WTC11 (cell line): ENCODE measurements around the gene TYRO3. TPM values are rescaled to one million over a fixed set of nuclear protein-coding genes. Genes with fewer than 3 reads are reported as not detected.

Experiments
- ATAC-seq: fragments of 200-7000 bp; cut with Tn5 transposase; 2 replicates; pipeline ENCODE4 v1.10.0; 2021; ENCODE audit warnings: mild to moderate bottlenecking, moderate library complexity
- CTCF ChIA-PET: fragments of 300-600 bp; sonication (Branson Sonifier 250); formaldehyde crosslinking; loops from one replicate; lab custom pipeline; 2021; ENCODE audit warnings: antibody characterized with exemption; lab: Charles Lee
- POLR2A ChIA-PET: fragments of 350-600 bp; sonication (Branson Sonifier 250); formaldehyde crosslinking; loops from one replicate; lab custom pipeline; 2021; ENCODE audit warnings: antibody characterized with exemption; lab: Charles Lee
- DNase-seq: peaks from one replicate; pipeline ENCODE4 v3.0.0; 2021; ENCODE audit warnings: low spot score
- H3K27ac Mint-ChIP-seq: 2 replicates; pipeline ENCODE4 v1.8.0; 2021; ENCODE audit warnings: mixed read lengths
- H3K27me3 Mint-ChIP-seq: 2 replicates; pipeline ENCODE4 v1.8.0; 2021; ENCODE audit warnings: low read depth, mild to moderate bottlenecking, moderate library complexity, mixed read lengths
- H3K36me3 Mint-ChIP-seq: 2 replicates; pipeline ENCODE4 v1.8.0; 2021; ENCODE audit warnings: mixed read lengths
- H3K4me1 Mint-ChIP-seq: 2 replicates; pipeline ENCODE4 v1.8.0; 2022; ENCODE audit warnings: mixed read lengths
- H3K4me3 Mint-ChIP-seq: 2 replicates; pipeline ENCODE4 v1.8.0; 2021; ENCODE audit warnings: mild to moderate bottlenecking, moderate library complexity, mixed read lengths
- H3K9me3 Mint-ChIP-seq: 2 replicates; pipeline ENCODE4 v1.8.0; 2021; ENCODE audit warnings: mixed read lengths
- ARID4B ChIP-seq: sonication (generic); formaldehyde crosslinking; IDR thresholded peaks from 2 replicates; pipeline ENCODE4 v1.8.0; 2023; ENCODE audit warnings: missing genetic modification reagents, mild to moderate bottlenecking, borderline replicate concordance
- CREB1 ChIP-seq: sonication (generic); formaldehyde crosslinking; IDR thresholded peaks from 2 replicates; pipeline ENCODE4 v1.8.0; 2023; ENCODE audit warnings: mild to moderate bottlenecking, missing genetic modification reagents
- E2F4 ChIP-seq: sonication (generic); formaldehyde crosslinking; IDR thresholded peaks from 2 replicates; pipeline ENCODE4 v1.8.1; 2022; ENCODE audit warnings: low read depth, mild to moderate bottlenecking, moderate library complexity, missing genetic modification reagents, borderline replicate concordance
- FOXP1 ChIP-seq: sonication (generic); formaldehyde crosslinking; IDR thresholded peaks from 2 replicates; pipeline ENCODE4 v1.8.0; 2022; ENCODE audit warnings: missing genetic modification reagents, mild to moderate bottlenecking, moderate library complexity, borderline replicate concordance
- KAT7 ChIP-seq: sonication (generic); formaldehyde crosslinking; IDR thresholded peaks from 2 replicates; pipeline ENCODE4 v1.8.1; 2023; ENCODE audit warnings: missing genetic modification reagents, mild to moderate bottlenecking, borderline replicate concordance
- MXD4 ChIP-seq: fragments of 250-450 bp; sonication (Bioruptor Pico); IDR thresholded peaks from 2 replicates; pipeline ENCODE4 v1.8.0; 2021; ENCODE audit warnings: mild to moderate bottlenecking, moderate library complexity, borderline replicate concordance
- NFATC4 ChIP-seq: fragments of 250-450 bp; sonication (Bioruptor Pico); IDR thresholded peaks from 2 replicates; pipeline ENCODE4 v1.9.0; 2021; ENCODE audit warnings: mild to moderate bottlenecking
- NFE2L1 ChIP-seq: sonication (generic); formaldehyde crosslinking; IDR thresholded peaks from 2 replicates; pipeline ENCODE4 v1.8.1; 2023; ENCODE audit warnings: missing genetic modification reagents
- OVOL2 ChIP-seq: fragments of 250-450 bp; sonication (Bioruptor Pico); IDR thresholded peaks from 2 replicates; pipeline ENCODE4 v1.9.0; 2021; ENCODE audit warnings: mild to moderate bottlenecking, borderline replicate concordance
- SP1 ChIP-seq: sonication (generic); formaldehyde crosslinking; conservative IDR thresholded peaks from 2 replicates; pipeline ENCODE4 v1.8.1; 2022; ENCODE audit warnings: missing genetic modification reagents
- STAT6 ChIP-seq: sonication (generic); formaldehyde crosslinking; conservative IDR thresholded peaks from 2 replicates; pipeline ENCODE4 v1.8.1; 2023; ENCODE audit warnings: mild to moderate bottlenecking, low read depth, missing genetic modification reagents, moderate library complexity
- TP53 ChIP-seq: sonication (generic); formaldehyde crosslinking; IDR thresholded peaks from 2 replicates; pipeline ENCODE4 v1.8.1; 2023; ENCODE audit warnings: mild to moderate bottlenecking, missing genetic modification reagents
- ZBTB21 ChIP-seq: sonication (generic); formaldehyde crosslinking; IDR thresholded peaks from 2 replicates; pipeline ENCODE4 v1.8.1; 2023; ENCODE audit warnings: mild to moderate bottlenecking, missing genetic modification reagents, borderline replicate concordance
- ZNF138 ChIP-seq: sonication (generic); formaldehyde crosslinking; conservative IDR thresholded peaks from 2 replicates; pipeline ENCODE4 v1.8.1; 2022; ENCODE audit warnings: mild to moderate bottlenecking, moderate library complexity, missing genetic modification reagents
- ZNF219 ChIP-seq: sonication (generic); formaldehyde crosslinking; IDR thresholded peaks from 2 replicates; pipeline ENCODE4 v1.8.0; 2023; ENCODE audit warnings: missing genetic modification reagents, mild to moderate bottlenecking, borderline replicate concordance
- ZNF281 ChIP-seq: sonication (generic); formaldehyde crosslinking; IDR thresholded peaks from 2 replicates; pipeline ENCODE4 v1.8.0; 2023; ENCODE audit warnings: mild to moderate bottlenecking, missing genetic modification reagents
- ZNF317 ChIP-seq: sonication (generic); formaldehyde crosslinking; IDR thresholded peaks from 2 replicates; pipeline ENCODE4 v1.8.1; 2023; ENCODE audit warnings: low read depth, mild to moderate bottlenecking, moderate library complexity, missing genetic modification reagents, borderline replicate concordance
- total RNA-seq: library from RNA; stranded (reverse); gene quantifications from 3 replicates; pipeline ENCODE4 v1.2.3, GENCODE V29; 2021
- TF ChIP-seq, protein P1 (sequence below): sonication (generic); formaldehyde crosslinking; IDR thresholded peaks from 2 replicates; pipeline ENCODE4 v1.8.0; 2022; ENCODE audit warnings: mild to moderate bottlenecking, missing genetic modification reagents
- TF ChIP-seq, protein P2 (sequence below): fragments of 200-600 bp; IDR thresholded peaks from 2 replicates; pipeline ENCODE4 v1.8.0; 2022; ENCODE audit warnings: antibody characterized with exemption
- TF ChIP-seq, protein P3 (sequence below): sonication (generic); formaldehyde crosslinking; IDR thresholded peaks from 2 replicates; pipeline ENCODE4 v1.8.1; 2022; ENCODE audit warnings: mild to moderate bottlenecking, moderate library complexity, missing genetic modification reagents

The TYRO3 gene
- total RNA-seq, 1 experiment from 2014 or later = 87.9 TPM

- DNase-seq = no peak
- CTCF ChIA-PET = interaction anchor here (1.2 to 3.3 kb wide), 2 partner anchors 26 to 45 kb away, joined by 3 to 38 read pairs; no protein-coding TSS in a partner anchor
- ATAC-seq = no peak; the same call in 1 of the 2 replicates
- peaks cover 61% of the 10 kb centered on the region for H3K4me1 Mint-ChIP-seq
- H3K27me3 Mint-ChIP-seq = no peaks in the 10 kb centered on the region; the same call in 1 of the 2 replicates
- H3K4me3 Mint-ChIP-seq = peak overlapping the region; percentile 81
- peaks cover 4% of the 10 kb centered on the region; the same call in 1 of the 2 replicates for H3K36me3 Mint-ChIP-seq
- no peaks in the 10 kb centered on the region for H3K9me3 Mint-ChIP-seq
- no peak overlapping the region for H3K27ac Mint-ChIP-seq
- POLR2A ChIA-PET = interaction anchor here (1.0 to 2.6 kb wide), 3 partner anchors 9 to 26 kb away, joined by 3 to 20 read pairs (median 4); no protein-coding TSS in a partner anchor
- TF ChIP-seq ZNF281 (CRISPR knock-in tag) = no peak
- TF ChIP-seq, protein P1, sequence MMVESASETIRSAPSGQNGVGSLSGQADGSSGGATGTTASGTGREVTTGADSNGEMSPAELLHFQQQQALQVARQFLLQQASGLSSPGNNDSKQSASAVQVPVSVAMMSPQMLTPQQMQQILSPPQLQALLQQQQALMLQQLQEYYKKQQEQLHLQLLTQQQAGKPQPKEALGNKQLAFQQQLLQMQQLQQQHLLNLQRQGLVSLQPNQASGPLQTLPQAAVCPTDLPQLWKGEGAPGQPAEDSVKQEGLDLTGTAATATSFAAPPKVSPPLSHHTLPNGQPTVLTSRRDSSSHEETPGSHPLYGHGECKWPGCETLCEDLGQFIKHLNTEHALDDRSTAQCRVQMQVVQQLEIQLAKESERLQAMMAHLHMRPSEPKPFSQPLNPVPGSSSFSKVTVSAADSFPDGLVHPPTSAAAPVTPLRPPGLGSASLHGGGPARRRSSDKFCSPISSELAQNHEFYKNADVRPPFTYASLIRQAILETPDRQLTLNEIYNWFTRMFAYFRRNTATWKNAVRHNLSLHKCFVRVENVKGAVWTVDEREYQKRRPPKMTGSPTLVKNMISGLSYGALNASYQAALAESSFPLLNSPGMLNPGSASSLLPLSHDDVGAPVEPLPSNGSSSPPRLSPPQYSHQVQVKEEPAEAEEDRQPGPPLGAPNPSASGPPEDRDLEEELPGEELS (CRISPR knock-in tag) = no peak
- peak; percentile 57; the same call in 1 of the 2 replicates for TF ChIP-seq FOXP1
- 0 out of 2 replicates have a peak, but pooled peaks have one; percentile 48 for TF ChIP-seq TP53 (CRISPR knock-in tag)
- no peak for TF ChIP-seq NFE2L1 (CRISPR knock-in tag)
- TF ChIP-seq OVOL2 = no peak
- TF ChIP-seq MXD4 = no peak
- TF ChIP-seq ARID4B = no peak
- no peak for TF ChIP-seq ZNF138 (CRISPR knock-in tag)
- no peak for TF ChIP-seq NFATC4
- no peak for TF ChIP-seq ZBTB21 (CRISPR knock-in tag)
- 0 out of 2 replicates have a peak, but pooled peaks have one; percentile 16 for TF ChIP-seq SP1 (CRISPR knock-in tag)
- TF ChIP-seq ZNF219 = no peak
- TF ChIP-seq STAT6 (CRISPR knock-in tag) = no peak
- TF ChIP-seq E2F4 (CRISPR knock-in tag) = 0 out of 2 replicates have a peak, but pooled peaks have one; percentile 49
- no peak for TF ChIP-seq CREB1
- no peak for TF ChIP-seq ZNF317 (CRISPR knock-in tag)
- TF ChIP-seq, protein P2, sequence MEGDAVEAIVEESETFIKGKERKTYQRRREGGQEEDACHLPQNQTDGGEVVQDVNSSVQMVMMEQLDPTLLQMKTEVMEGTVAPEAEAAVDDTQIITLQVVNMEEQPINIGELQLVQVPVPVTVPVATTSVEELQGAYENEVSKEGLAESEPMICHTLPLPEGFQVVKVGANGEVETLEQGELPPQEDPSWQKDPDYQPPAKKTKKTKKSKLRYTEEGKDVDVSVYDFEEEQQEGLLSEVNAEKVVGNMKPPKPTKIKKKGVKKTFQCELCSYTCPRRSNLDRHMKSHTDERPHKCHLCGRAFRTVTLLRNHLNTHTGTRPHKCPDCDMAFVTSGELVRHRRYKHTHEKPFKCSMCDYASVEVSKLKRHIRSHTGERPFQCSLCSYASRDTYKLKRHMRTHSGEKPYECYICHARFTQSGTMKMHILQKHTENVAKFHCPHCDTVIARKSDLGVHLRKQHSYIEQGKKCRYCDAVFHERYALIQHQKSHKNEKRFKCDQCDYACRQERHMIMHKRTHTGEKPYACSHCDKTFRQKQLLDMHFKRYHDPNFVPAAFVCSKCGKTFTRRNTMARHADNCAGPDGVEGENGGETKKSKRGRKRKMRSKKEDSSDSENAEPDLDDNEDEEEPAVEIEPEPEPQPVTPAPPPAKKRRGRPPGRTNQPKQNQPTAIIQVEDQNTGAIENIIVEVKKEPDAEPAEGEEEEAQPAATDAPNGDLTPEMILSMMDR = no peak
- TF ChIP-seq, protein P3, sequence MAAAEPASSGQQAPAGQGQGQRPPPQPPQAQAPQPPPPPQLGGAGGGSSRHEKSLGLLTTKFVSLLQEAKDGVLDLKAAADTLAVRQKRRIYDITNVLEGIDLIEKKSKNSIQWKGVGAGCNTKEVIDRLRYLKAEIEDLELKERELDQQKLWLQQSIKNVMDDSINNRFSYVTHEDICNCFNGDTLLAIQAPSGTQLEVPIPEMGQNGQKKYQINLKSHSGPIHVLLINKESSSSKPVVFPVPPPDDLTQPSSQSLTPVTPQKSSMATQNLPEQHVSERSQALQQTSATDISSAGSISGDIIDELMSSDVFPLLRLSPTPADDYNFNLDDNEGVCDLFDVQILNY (CRISPR knock-in tag) = 0 out of 2 replicates have a peak, but pooled peaks have one; percentile 24
- TF ChIP-seq KAT7 (CRISPR knock-in tag) = no peak
Observed at GRCh38 chr15:41559239-41559782, 299 bp downstream of the TYRO3 start.
